HCT116 (cell line): ENCODE results near the gene EMSY. TPM values are rescaled to one million over a fixed set of nuclear protein-coding genes. Genes with fewer than 3 reads are reported as not detected.

Source experiments
- ATAC-seq: fragments of 200-7000 bp; cut with Tn5 transposase; 2 replicates; pipeline ENCODE4 v1.9.1; 2020; ENCODE audit warnings: mild to moderate bottlenecking, moderate library complexity
- BruUV-seq: library from RNA; stranded (reverse); fragments of 400-500 nt; replicated peaks from 2 replicates; lab custom pipeline; 2021; lab: Mats Ljungman, UMichigan
- CTCF ChIA-PET: fragments of 300-600 bp; sonication (Branson Sonifier 250); formaldehyde crosslinking; loops from one replicate; lab custom pipeline; 2021; ENCODE audit warnings: antibody characterized with exemption; lab: Charles Lee
- POLR2A ChIA-PET: fragments of 300-600, 350-600 bp; sonication (Branson Sonifier 250); formaldehyde crosslinking; loops from one replicate; lab custom pipeline; 2021; ENCODE audit warnings: antibody characterized with exemption; lab: Charles Lee
- RAD21 ChIA-PET, 2 experiments: fragments of 300-600 bp; sonication (Branson Sonifier 250); formaldehyde crosslinking; loops; one replicate each; lab custom pipeline; 2023; ENCODE audit warnings: low total read pairs in 2 of 2; ENCODE audit not compliant: uncharacterized antibody in 2 of 2, unreplicated experiment in 2 of 2, low non-redundant PET in 1 of 2; lab: Charles Lee
- DNase-seq: peaks from one replicate; pipeline ENCODE4 v3.0.0-alpha.2; 2010; ENCODE audit warnings: low read depth, low spot score
- H2AFZ ChIP-seq: fragments of 200-600 bp; shearing (Covaris generic), sonication (generic); 2 replicates; pipeline ENCODE4 v1.6.1; 2017; ENCODE audit warnings: low read depth, mixed run types, mixed read lengths, antibody characterized with exemption, low read length; ENCODE audit not compliant: poor library complexity, severe bottlenecking
- H3K27ac ChIP-seq: 2 replicates; pipeline ENCODE4 v1.5.1; 2012; ENCODE audit warnings: low read depth, low read length
- H3K27me3 ChIP-seq: fragments of 200-600 bp; sonication (generic); 2 replicates; pipeline ENCODE4 v1.6.1; 2016; ENCODE audit warnings: mixed run types, low read length, mixed read lengths; ENCODE audit not compliant: insufficient read depth
- H3K36me3 ChIP-seq, 2 experiments: fragments of 200-500 bp in 1 of 2; fragments of 200-600 bp in 1 of 2; sonication (Bioruptor generic) in 1 of 2; sonication (generic) in 1 of 2; 2 replicates each; pipeline versions ENCODE4 v1.5.1 to v1.6.1; 2014 to 2016; ENCODE audit warnings: low read length in 2 of 2, inconsistent platforms in 1 of 2, mixed read lengths in 1 of 2, mixed run types in 1 of 2; ENCODE audit not compliant: insufficient read depth in 2 of 2, control insufficient read depth in 1 of 2
- H3K4me1 ChIP-seq, 2 experiments: fragments of 200-600 bp in 1 of 2; sonication (generic) in 1 of 2; 2 replicates each; pipeline versions ENCODE4 v1.5.1 to v1.6.1; 2012 to 2017; ENCODE audit warnings: low read length in 2 of 2, inconsistent platforms in 1 of 2, mild to moderate bottlenecking in 1 of 2, mixed read lengths in 1 of 2, mixed run types in 1 of 2, moderate library complexity in 1 of 2; ENCODE audit not compliant: insufficient read depth in 2 of 2, control insufficient read depth in 1 of 2
- H3K4me2 ChIP-seq: fragments of 200-600 bp; sonication (generic); 2 replicates; pipeline ENCODE4 v1.6.1; 2017; ENCODE audit warnings: mixed run types, low read length, mixed read lengths
- H3K4me3 ChIP-seq, 2 experiments: fragments of 200-600 bp in 1 of 2; sonication (generic) in 1 of 2; replicated peaks in 1 of 2; 2 replicates each; pipeline ENCODE4 v1.5.1; 2011 to 2016; ENCODE audit warnings: low read length in 2 of 2, control low read depth in 1 of 2, low read depth in 1 of 2, mild to moderate bottlenecking in 1 of 2, mixed read lengths in 1 of 2, mixed run types in 1 of 2
- H3K79me2 ChIP-seq: fragments of 200-600 bp; sonication (generic); 2 replicates; pipeline ENCODE4 v1.6.1; 2017; ENCODE audit warnings: mild to moderate bottlenecking, mixed run types, low read length, moderate library complexity, mixed read lengths; ENCODE audit not compliant: insufficient read depth
- H3K9ac ChIP-seq: fragments of 200-600 bp; sonication (generic); 2 replicates; pipeline ENCODE4 v1.6.1; 2016; ENCODE audit warnings: low read length, mixed read lengths
- H3K9me2 ChIP-seq: fragments of 200-600 bp; sonication (generic), shearing (Covaris generic); 2 replicates; pipeline ENCODE4 v1.6.1; 2017; ENCODE audit warnings: mixed run types, mild to moderate bottlenecking, moderate library complexity; ENCODE audit not compliant: insufficient read depth
- H3K9me3 ChIP-seq, 2 experiments: fragments of 200-500 bp in 1 of 2; fragments of 200-600 bp in 1 of 2; sonication (Bioruptor generic) in 1 of 2; sonication (generic) in 1 of 2; 2 replicates each; pipeline ENCODE4 v1.6.1; 2014 to 2017; ENCODE audit warnings: low read length in 2 of 2, mixed read lengths in 2 of 2, inconsistent platforms in 1 of 2, low read depth in 1 of 2, mild to moderate bottlenecking in 1 of 2, mixed run types in 1 of 2, moderate library complexity in 1 of 2; ENCODE audit not compliant: control insufficient read depth in 1 of 2, insufficient read depth in 1 of 2
- H4K20me1 ChIP-seq: fragments of 200-600 bp; sonication (generic), shearing (Covaris generic); 2 replicates; pipeline ENCODE4 v1.6.1; 2017; ENCODE audit warnings: mixed run types, mild to moderate bottlenecking, moderate library complexity; ENCODE audit not compliant: insufficient read depth
- CBX3 ChIP-seq: IDR thresholded peaks from 2 replicates; pipeline ENCODE4 v1.6.1; 2012; ENCODE audit warnings: low read depth
- CEBPB ChIP-seq: IDR thresholded peaks from 2 replicates; pipeline ENCODE4 v1.6.1; 2012; ENCODE audit warnings: low read depth
- ELF1 ChIP-seq: IDR thresholded peaks from 2 replicates; pipeline ENCODE4 v1.6.1; 2012; ENCODE audit warnings: low read depth, borderline replicate concordance
- FOSL1 ChIP-seq: IDR thresholded peaks from 2 replicates; pipeline ENCODE4 v1.6.1; 2012; ENCODE audit warnings: low read depth
- RAD21 ChIP-seq: IDR thresholded peaks from 2 replicates; pipeline ENCODE4 v1.6.1; 2012; ENCODE audit warnings: low read depth, mild to moderate bottlenecking
- SRF ChIP-seq: IDR thresholded peaks from 2 replicates; pipeline ENCODE4 v1.6.1; 2012; ENCODE audit warnings: low read depth
- TCF7L2 ChIP-seq: IDR thresholded peaks from 2 replicates; pipeline ENCODE4 v1.7.0; 2011; ENCODE audit warnings: borderline replicate concordance, inconsistent platforms; ENCODE audit not compliant: insufficient read depth, insufficient read length; ENCODE audit errors: extremely low read depth
- ZFX ChIP-seq: fragments of 450-650 bp; IDR thresholded peaks from 2 replicates; pipeline ENCODE4 v1.6.1; 2017
- intact Hi-C: fragments of 100-400 bp; cut with micrococcal nuclease; formaldehyde crosslinking; loops from 2 replicates; pipeline ENCODE4 v1.10.0; 2022
- total RNA-seq: library from RNA; stranded (reverse); gene quantifications from one replicate; pipeline ENCODE4 v1.2.1, GENCODE V29; 2021; ENCODE audit not compliant: unreplicated experiment
- TF ChIP-seq, protein P1 (sequence below): IDR thresholded peaks from 2 replicates; pipeline ENCODE4 v1.6.1; 2012; ENCODE audit warnings: low read depth

Gene EMSY
- total RNA-seq, 1 experiment from 2014 or later: 22.7 TPM

DNA sequence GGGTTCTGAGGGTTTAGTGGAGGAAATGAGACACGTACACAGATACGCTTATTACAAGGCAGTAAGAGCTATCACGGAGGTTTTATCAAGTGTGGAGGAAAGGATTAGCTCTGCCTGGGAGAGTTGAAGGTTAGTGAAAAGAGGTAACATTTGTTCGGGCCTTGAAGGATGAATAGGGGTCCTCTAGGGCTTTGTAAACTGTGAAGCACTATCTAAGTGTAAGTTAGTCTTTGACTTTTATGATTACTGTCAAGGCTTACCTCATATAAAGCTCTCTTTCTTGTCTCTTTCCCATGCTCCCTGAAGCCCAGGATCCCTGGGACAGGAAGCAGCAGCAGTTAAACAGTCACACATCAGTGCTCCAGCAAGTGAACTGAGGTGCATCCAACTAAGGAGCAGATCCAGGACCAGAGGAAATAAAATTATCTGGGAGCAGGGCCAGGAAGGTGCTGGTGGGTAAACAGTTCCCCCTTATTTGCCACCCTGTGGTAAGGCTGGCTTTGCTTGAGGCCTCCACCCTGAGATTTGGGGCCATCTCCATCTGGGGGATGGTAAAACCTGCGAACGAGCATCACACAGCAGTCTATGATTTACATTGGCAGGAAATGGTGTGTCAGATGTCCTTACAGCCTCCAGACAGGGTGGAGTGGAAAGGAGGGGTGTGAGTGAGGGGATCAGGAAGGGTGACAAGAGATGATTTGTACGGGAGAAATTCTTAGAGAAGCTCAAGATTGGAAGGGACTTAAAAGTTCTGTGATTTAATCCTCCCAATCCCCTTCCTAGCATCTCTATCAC, 36.5 kb upstream of the EMSY start:
- Histone ChIP-seq H3K4me3 (no peak overlapping the region), H3K36me3 (no peaks in the 10 kb centered on the region), H3K4me1 (no peaks in the 10 kb centered on the region), H3K27ac (no peak overlapping the region), H3K9me3 (no peaks in the 10 kb centered on the region), H3K27me3 (no peaks in the 10 kb centered on the region), H3K79me2 (no peaks in the 10 kb centered on the region), H3K9me2 (no peaks in the 10 kb centered on the region), H4K20me1 (no peaks in the 10 kb centered on the region), H2AFZ (no peak overlapping the region), H3K4me2 (no peak overlapping the region), H3K9ac (no peak overlapping the region)
- TF ChIP-seq CEBPB: no peak
- ATAC-seq: no peak
- ChIA-PET RAD21 (no interaction called here), POLR2A (no interaction called here), CTCF (no interaction called here)
- DNase-seq: no peak
- intact Hi-C loops: no loop called here
- no TSS peak for BruUV-seq

DNA sequence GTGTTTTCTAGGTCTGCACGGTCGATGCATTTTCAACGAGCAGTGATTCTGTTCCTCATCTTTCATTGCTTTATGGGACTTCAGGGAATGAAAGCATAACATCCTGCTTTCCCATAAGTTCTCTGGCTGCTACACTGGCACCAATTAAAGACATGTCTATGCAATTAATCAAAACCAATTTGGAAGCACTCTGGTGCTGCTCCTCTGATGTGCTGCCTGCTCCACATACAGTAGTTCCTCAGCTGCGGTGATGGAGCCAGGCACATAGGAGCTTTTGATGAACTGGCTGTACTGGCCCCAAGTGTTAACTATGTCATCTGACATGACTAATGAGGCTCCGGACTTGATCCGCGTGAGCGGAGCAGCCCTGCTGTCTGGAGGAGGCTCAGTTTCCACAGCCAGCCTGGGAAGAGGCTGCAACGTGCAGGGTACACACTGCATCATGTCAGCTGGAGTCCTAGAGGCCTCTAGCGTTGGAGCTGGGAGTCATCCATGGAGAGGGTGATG, 33.9 kb upstream of the EMSY start:
- DNase-seq: no peak
- H3K27me3 ChIP-seq: no peaks in the 10 kb centered on the region
- CTCF ChIA-PET: no interaction called here
- no peak overlapping the region for H3K4me3 ChIP-seq
- TF ChIP-seq SRF (no peak), ELF1 (no peak), ZFX (no peak), RAD21 (no peak), TCF7L2 (no peak), CBX3 (no peak), FOSL1 (no peak)
- TF ChIP-seq, protein P1, sequence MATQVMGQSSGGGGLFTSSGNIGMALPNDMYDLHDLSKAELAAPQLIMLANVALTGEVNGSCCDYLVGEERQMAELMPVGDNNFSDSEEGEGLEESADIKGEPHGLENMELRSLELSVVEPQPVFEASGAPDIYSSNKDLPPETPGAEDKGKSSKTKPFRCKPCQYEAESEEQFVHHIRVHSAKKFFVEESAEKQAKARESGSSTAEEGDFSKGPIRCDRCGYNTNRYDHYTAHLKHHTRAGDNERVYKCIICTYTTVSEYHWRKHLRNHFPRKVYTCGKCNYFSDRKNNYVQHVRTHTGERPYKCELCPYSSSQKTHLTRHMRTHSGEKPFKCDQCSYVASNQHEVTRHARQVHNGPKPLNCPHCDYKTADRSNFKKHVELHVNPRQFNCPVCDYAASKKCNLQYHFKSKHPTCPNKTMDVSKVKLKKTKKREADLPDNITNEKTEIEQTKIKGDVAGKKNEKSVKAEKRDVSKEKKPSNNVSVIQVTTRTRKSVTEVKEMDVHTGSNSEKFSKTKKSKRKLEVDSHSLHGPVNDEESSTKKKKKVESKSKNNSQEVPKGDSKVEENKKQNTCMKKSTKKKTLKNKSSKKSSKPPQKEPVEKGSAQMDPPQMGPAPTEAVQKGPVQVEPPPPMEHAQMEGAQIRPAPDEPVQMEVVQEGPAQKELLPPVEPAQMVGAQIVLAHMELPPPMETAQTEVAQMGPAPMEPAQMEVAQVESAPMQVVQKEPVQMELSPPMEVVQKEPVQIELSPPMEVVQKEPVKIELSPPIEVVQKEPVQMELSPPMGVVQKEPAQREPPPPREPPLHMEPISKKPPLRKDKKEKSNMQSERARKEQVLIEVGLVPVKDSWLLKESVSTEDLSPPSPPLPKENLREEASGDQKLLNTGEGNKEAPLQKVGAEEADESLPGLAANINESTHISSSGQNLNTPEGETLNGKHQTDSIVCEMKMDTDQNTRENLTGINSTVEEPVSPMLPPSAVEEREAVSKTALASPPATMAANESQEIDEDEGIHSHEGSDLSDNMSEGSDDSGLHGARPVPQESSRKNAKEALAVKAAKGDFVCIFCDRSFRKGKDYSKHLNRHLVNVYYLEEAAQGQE: no peak
- TF ChIP-seq, all 23 proteins: peak for 0
- H3K9me2 ChIP-seq: no peaks in the 10 kb centered on the region
- H3K9me3 ChIP-seq: no peaks in the 10 kb centered on the region
- no peak overlapping the region for H3K4me2 ChIP-seq
- no peaks in the 10 kb centered on the region for H3K4me1 ChIP-seq
- no peak for ATAC-seq
- BruUV-seq: no TSS peak
- H3K79me2 ChIP-seq: no peaks in the 10 kb centered on the region
- ChIA-PET POLR2A (no interaction called here), RAD21 (no interaction called here)
- H3K27ac ChIP-seq: no peak overlapping the region
- H2AFZ ChIP-seq: no peak overlapping the region
- no peaks in the 10 kb centered on the region for H4K20me1 ChIP-seq
- H3K36me3 ChIP-seq: no peaks in the 10 kb centered on the region
- intact Hi-C loops: no loop called here
- no peak overlapping the region for H3K9ac ChIP-seq
